H1 (cell line): ENCODE results near the gene HMG20A. TPM values are rescaled to one million over a fixed set of nuclear protein-coding genes. Genes with fewer than 3 reads are reported as not detected.

Experiments
- CTCF ChIA-PET: fragments of 300-600 bp; sonication (Branson Sonifier 250); formaldehyde crosslinking; loops from one replicate; lab custom pipeline; 2021; ENCODE audit not compliant: partially characterized antibody; lab: Charles Lee
- POLR2A ChIA-PET: fragments of 300-600 bp; sonication (Branson Sonifier 250); formaldehyde crosslinking; loops from one replicate; lab custom pipeline; 2021; ENCODE audit warnings: inconsistent platforms; ENCODE audit not compliant: partially characterized antibody; lab: Charles Lee
- DNase-seq, 2 experiments: peaks; one replicate each; pipeline versions ENCODE4 v3.0.0 to v3.0.0-alpha.2; 2010 to 2022; ENCODE audit warnings: low spot score in 2 of 2, low read depth in 1 of 2, mixed read lengths in 1 of 2
- FAIRE-seq: peaks from 2 replicates; lab custom pipeline; 2011; peaks lifted over from hg19 to GRCh38; lab: Jason Lieb, UNC
- H2AFZ ChIP-seq: 2 replicates; pipeline ENCODE4 v1.8.1; 2012; ENCODE audit warnings: low read length, inconsistent platforms
- H2AK5ac ChIP-seq: 2 replicates; pipeline ENCODE4 v1.6.1; 2013; ENCODE audit warnings: low read depth, low read length
- H2BK120ac ChIP-seq: replicated peaks from 2 replicates; pipeline ENCODE3; 2013; ENCODE audit warnings: low read depth, low read length, inconsistent platforms
- H2BK12ac ChIP-seq: 2 replicates; pipeline ENCODE4 v1.6.1; 2013; ENCODE audit warnings: low read depth, low read length
- H2BK15ac ChIP-seq: 2 replicates; pipeline ENCODE4 v1.6.1; 2013; ENCODE audit warnings: low read length
- H2BK20ac ChIP-seq: 2 replicates; pipeline ENCODE4 v1.6.1; 2013; ENCODE audit warnings: low read length
- H2BK5ac ChIP-seq: 2 replicates; pipeline ENCODE4 v1.6.1; 2013; ENCODE audit warnings: low read depth, low read length
- H3K14ac ChIP-seq: 2 replicates; pipeline ENCODE4 v1.6.1; 2013; ENCODE audit warnings: inconsistent platforms; ENCODE audit not compliant: insufficient read length
- H3K18ac ChIP-seq: 2 replicates; pipeline ENCODE4 v1.6.1; 2013; ENCODE audit warnings: low read length; ENCODE audit errors: extremely low read depth
- H3K23ac ChIP-seq: 2 replicates; pipeline ENCODE4 v1.6.1; 2013; ENCODE audit warnings: inconsistent platforms; ENCODE audit not compliant: insufficient read length
- H3K23me2 ChIP-seq: 2 replicates; pipeline ENCODE4 v1.6.1; 2013; ENCODE audit warnings: low read depth, low read length
- H3K27ac ChIP-seq: 2 replicates; pipeline ENCODE4 v1.6.1; 2011; ENCODE audit warnings: low read depth, low read length, inconsistent platforms
- H3K27me3 ChIP-seq, 4 experiments: replicated peaks in 1 of 4; 1 replicate in 1 of 4; 2 replicates in 3 of 4; pipeline versions ENCODE4 v1.6.1 to v1.8.1; 2011 to 2013; ENCODE audit warnings: low read length in 3 of 4, mild to moderate bottlenecking in 3 of 4, inconsistent platforms in 2 of 4, mixed read lengths in 2 of 4, moderate library complexity in 1 of 4; ENCODE audit not compliant: control insufficient read depth in 3 of 4, insufficient read depth in 3 of 4; ENCODE audit errors: extremely low read depth in 1 of 4
- H3K36me3 ChIP-seq, 4 experiments: 2 replicates each; pipeline versions ENCODE4 v1.6.1 to v1.8.1; 2011 to 2013; ENCODE audit warnings: mild to moderate bottlenecking in 4 of 4, low read length in 3 of 4, moderate library complexity in 2 of 4, control low read depth in 1 of 4, inconsistent platforms in 1 of 4; ENCODE audit not compliant: insufficient read depth in 4 of 4, control insufficient read depth in 2 of 4
- H3K4ac ChIP-seq: replicated peaks from 2 replicates; pipeline ENCODE3; 2013; ENCODE audit warnings: low read length, low read depth, mixed read lengths, inconsistent platforms; ENCODE audit not compliant: insufficient read length
- H3K4me1 ChIP-seq, 4 experiments: replicated peaks in 1 of 4; 1 replicate in 1 of 4; 2 replicates in 3 of 4; pipeline versions ENCODE4 v1.6.1 to v1.8.1; 2011 to 2013; ENCODE audit warnings: low read length in 3 of 4, inconsistent platforms in 2 of 4, mixed read lengths in 1 of 4; ENCODE audit not compliant: insufficient read depth in 4 of 4, control insufficient read depth in 3 of 4
- H3K4me2 ChIP-seq, 2 experiments: 2 replicates each; pipeline versions ENCODE4 v1.6.1 to v1.8.1; 2011 to 2013; ENCODE audit warnings: low read depth in 2 of 2, low read length in 2 of 2, control low read depth in 1 of 2, inconsistent platforms in 1 of 2, mild to moderate bottlenecking in 1 of 2; ENCODE audit not compliant: insufficient read depth in 1 of 2
- H3K4me3 ChIP-seq, 4 experiments: fragments of 200-600, 300-600 bp in 1 of 4; sonication (generic), shearing (Covaris generic), sonication (Bioruptor Twin) in 1 of 4; 2 replicates each; pipeline versions ENCODE4 v1.5.1 to v1.8.1; 2011 to 2016; ENCODE audit warnings: low read length in 4 of 4, low read depth in 3 of 4, control low read depth in 2 of 4, inconsistent platforms in 2 of 4, mild to moderate bottlenecking in 2 of 4, mixed read lengths in 1 of 4, moderate library complexity in 1 of 4; ENCODE audit not compliant: insufficient read depth in 2 of 4; ENCODE audit errors: extremely low read depth in 1 of 4
- H3K56ac ChIP-seq: replicated peaks from 2 replicates; pipeline ENCODE3; 2013; ENCODE audit warnings: low read depth, mild to moderate bottlenecking, mixed read lengths, low read length, inconsistent platforms; ENCODE audit not compliant: insufficient read length
- H3K79me1 ChIP-seq: 2 replicates; pipeline ENCODE4 v1.6.1; 2013; ENCODE audit warnings: low read depth, low read length, control low read depth
- H3K79me2 ChIP-seq, 2 experiments: 2 replicates each; pipeline versions ENCODE4 v1.6.1 to v1.8.1; 2012 to 2013; ENCODE audit warnings: low read length in 2 of 2, mild to moderate bottlenecking in 2 of 2, inconsistent platforms in 1 of 2; ENCODE audit not compliant: insufficient read depth in 2 of 2, control insufficient read depth in 1 of 2
- H3K9ac ChIP-seq, 4 experiments: replicated peaks in 1 of 4; 1 replicate in 1 of 4; 2 replicates in 3 of 4; pipeline versions ENCODE4 v1.6.1 to v1.8.1; 2011 to 2013; ENCODE audit warnings: low read depth in 3 of 4, low read length in 3 of 4, control low read depth in 2 of 4, mild to moderate bottlenecking in 2 of 4, moderate library complexity in 2 of 4, inconsistent platforms in 1 of 4; ENCODE audit errors: extremely low read depth in 1 of 4
- H3K9me3 ChIP-seq, 2 experiments: 2 replicates each; pipeline versions ENCODE4 v1.6.1 to v1.8.1; 2012 to 2013; ENCODE audit warnings: mild to moderate bottlenecking in 2 of 2, moderate library complexity in 2 of 2, control low read depth in 1 of 2, inconsistent platforms in 1 of 2, low read depth in 1 of 2, low read length in 1 of 2, mixed read lengths in 1 of 2; ENCODE audit not compliant: insufficient read depth in 2 of 2
- H4K20me1 ChIP-seq, 2 experiments: replicated peaks in 1 of 2; 2 replicates each; pipeline versions ENCODE3 to v1.8.1; 2011 to 2013; ENCODE audit warnings: inconsistent platforms in 2 of 2, low read length in 2 of 2, mild to moderate bottlenecking in 1 of 2; ENCODE audit not compliant: insufficient read depth in 2 of 2, control insufficient read depth in 1 of 2
- H4K5ac ChIP-seq: 2 replicates; pipeline ENCODE4 v1.6.1; 2013; ENCODE audit warnings: low read length, low read depth, mixed read lengths, inconsistent platforms; ENCODE audit not compliant: insufficient read length
- H4K8ac ChIP-seq: 2 replicates; pipeline ENCODE4 v1.8.0; 2013; ENCODE audit warnings: mild to moderate bottlenecking, moderate library complexity, low read length, inconsistent platforms; ENCODE audit not compliant: insufficient read depth; ENCODE audit errors: extremely low read depth
- H4K91ac ChIP-seq: replicated peaks from 2 replicates; pipeline ENCODE3; 2013; ENCODE audit warnings: low read length, mixed read lengths, inconsistent platforms; ENCODE audit not compliant: insufficient read length
- ATF2 ChIP-seq: IDR thresholded peaks from 2 replicates; pipeline ENCODE4 v1.6.1; 2012; ENCODE audit warnings: low read length, inconsistent platforms
- POLR2A ChIP-seq, 2 experiments: IDR thresholded peaks; 1 replicate in 1 of 2; 2 replicates in 1 of 2; pipeline ENCODE4 v1.6.1; 2011; ENCODE audit warnings: low read depth in 2 of 2, low read length in 2 of 2, mild to moderate bottlenecking in 2 of 2; ENCODE audit errors: control extremely low read depth in 1 of 2
- SP4 ChIP-seq: IDR thresholded peaks from 2 replicates; pipeline ENCODE4 v1.6.1; 2012; ENCODE audit warnings: low read length, inconsistent platforms
- TAF1 ChIP-seq: IDR thresholded peaks from 2 replicates; pipeline ENCODE4 v1.6.1; 2011; ENCODE audit warnings: mild to moderate bottlenecking, low read depth, low read length
- WGBS, 2 experiments: shearing (Covaris generic) in 1 of 2; methylation state at CpG; one replicate each; pipeline versions ENCODE4 v1.1.6 to v1.1.7; 2013 to 2015; ENCODE audit warnings: low lambda C conversion rate in 2 of 2, mixed read lengths in 2 of 2, inconsistent platforms in 1 of 2, low coverage in 1 of 2, missing lambda C conversion rate in 1 of 2; ENCODE audit not compliant: insufficient replicate concordance in 2 of 2, insufficient coverage in 1 of 2, insufficient read length in 1 of 2; ENCODE audit errors: extremely low coverage in 1 of 2, missing lambda C conversion rate in 1 of 2; 5-methylcytosine and 5-hydroxymethylcytosine counted together
- polyA plus RNA-seq, 7 experiments: library from polyadenylated mRNA; depleted of rRNA in 3 of 7; stranded (reverse) in 5 of 7; unstranded in 2 of 7; fragments of >200 nt in 5 of 7; fragments of 200-250 nt in 2 of 7; gene quantifications; 1 replicate in 5 of 7; 2 replicates in 1 of 7; 4 replicates in 1 of 7; pipeline versions ENCODE4 v1.2.1 to v1.2.3, GENCODE V29; 2011 to 2013; ENCODE audit warnings: missing spikeins in 2 of 7, mixed read lengths in 2 of 7
- total RNA-seq: library from RNA; stranded (reverse); fragmentation: NEBNext Ultra II Directional; extraction: Animal tissue kit (Norgen Biotek cat#: 25700); gene quantifications from 2 replicates; pipeline ENCODE4 v1.2.1, GENCODE V29; 2021
- TF ChIP-seq, protein P1 (sequence below): IDR thresholded peaks from 2 replicates; pipeline ENCODE4 v1.6.1; 2011; ENCODE audit warnings: low read depth, mild to moderate bottlenecking, low read length; ENCODE audit not compliant: insufficient read depth

HMG20A gene
- total and polyA plus RNA-seq, 2 of the 8 experiments (the other 6 are each of a cell fraction or from before 2014, with no cell fraction given): 52.1 to 59.7 TPM

- Histone ChIP-seq H3K14ac (no peak overlapping the region), H2BK20ac (no peak overlapping the region), H3K4me1 (peaks cover 2 to 20% (median 15%) of the 10 kb centered on the region in 4 experiments), H4K8ac (no peak overlapping the region), H3K4me2 (no peak overlapping the region), H2AK5ac (no peak overlapping the region), H3K79me2 (no peaks in the 10 kb centered on the region), H2BK15ac (no peak overlapping the region), H3K27ac (no peak overlapping the region), H4K20me1 (no peaks in the 10 kb centered on the region), H3K18ac (no peak overlapping the region), H3K27me3 (no peaks in the 10 kb centered on the region), H2AFZ (no peak overlapping the region), H2BK5ac (no peak overlapping the region), H2BK12ac (no peak overlapping the region), H2BK120ac (no peak overlapping the region), H3K4ac (no peak overlapping the region), H4K5ac (no peak overlapping the region), H3K36me3 (peaks cover 0 to 11% (median 0%) of the 10 kb centered on the region in 4 experiments; a peak in 3 of 8 replicates), H3K23me2 (no peaks in the 10 kb centered on the region), H3K9me3 (no peaks in the 10 kb centered on the region), H4K91ac (no peak overlapping the region), H3K79me1 (no peaks in the 10 kb centered on the region), H3K23ac (no peak overlapping the region), H3K9ac (no peak overlapping the region), H3K56ac (no peak overlapping the region), H3K4me3 (no peak overlapping the region)
- TF ChIP-seq POLR2A (IDR thresholded peaks at IDR 0.05; ENCODE audit: control extremely low read depth in 1 of 2, low read depth in 2 of 2, low read length in 2 of 2) (no peak), ATF2 (no peak), TAF1 (no peak), SP4 (no peak)
- TF ChIP-seq, protein P1, sequence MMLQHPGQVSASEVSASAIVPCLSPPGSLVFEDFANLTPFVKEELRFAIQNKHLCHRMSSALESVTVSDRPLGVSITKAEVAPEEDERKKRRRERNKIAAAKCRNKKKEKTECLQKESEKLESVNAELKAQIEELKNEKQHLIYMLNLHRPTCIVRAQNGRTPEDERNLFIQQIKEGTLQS: no peak
- ChIA-PET CTCF (interaction anchor here (1.3 to 2.5 kb wide), 3 partner anchors 10 to 305 kb away, joined by 3 to 19 read pairs (median 4); no protein-coding TSS in a partner anchor), POLR2A (no interaction called here)
- FAIRE-seq: no peak
- WGBS, 2 experiments: 97% methylated on average over 2 of the region's 2 CpGs; no CpG with 5 or more reads in 1 of the 2 experiments
- no peak for DNase-seq
Observed at GRCh38 chr15:77487469-77487842, 66.8 kb downstream of the HMG20A start.
